ENCODE results near the gene EMX2.

The EMX2 gene

DNA sequence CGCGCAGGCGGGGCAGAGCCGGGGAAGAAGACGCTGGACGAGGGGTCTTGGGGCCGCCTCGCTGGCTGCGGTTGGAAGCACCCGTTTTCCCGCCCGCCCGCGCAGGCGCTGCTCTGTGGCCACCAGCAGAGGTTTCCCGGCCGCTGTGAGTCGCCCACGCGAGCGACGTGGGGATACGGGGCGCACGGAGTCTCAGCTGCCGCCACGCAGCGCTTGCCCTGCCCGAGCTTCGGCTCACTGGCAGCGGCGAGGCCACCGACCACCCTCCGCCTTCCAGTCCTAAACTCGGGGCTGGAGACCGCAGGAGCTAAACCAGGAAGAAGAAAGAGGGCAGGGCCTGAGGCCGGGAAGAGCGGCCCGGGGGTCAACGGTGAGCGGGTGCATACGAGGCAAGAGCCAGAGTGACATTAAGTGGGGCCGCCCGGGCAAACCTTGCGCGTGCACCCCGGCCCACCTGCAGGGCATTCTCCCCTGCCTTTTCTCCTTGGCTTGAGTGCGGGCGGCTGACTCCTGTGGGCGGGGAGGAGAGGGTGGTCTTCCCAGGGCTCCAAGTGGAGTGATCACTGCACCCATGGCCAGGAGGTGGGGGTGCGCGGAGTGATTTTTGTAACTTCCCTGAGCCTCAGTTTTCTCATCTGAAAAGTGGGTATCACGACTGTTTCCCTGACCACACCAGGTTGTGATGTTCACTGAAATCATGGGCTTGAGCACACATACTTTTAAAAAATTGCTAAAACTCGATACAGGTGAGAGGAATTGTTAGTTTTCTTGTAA, 7.1 kb upstream of the EMX2 start:
- H3K4me3 Mint-ChIP-seq: no peak overlapping the region
- no peaks in the 10 kb centered on the region for H3K36me3 Mint-ChIP-seq (ENCODE audit: low read depth)
- DNase-seq (ENCODE audit: low spot score): no peak
- H3K4me1 Mint-ChIP-seq (ENCODE audit: low read depth): no peaks in the 10 kb centered on the region
- peaks cover 85% of the 10 kb centered on the region for H3K27me3 Mint-ChIP-seq (ENCODE audit: low read depth)
- no peak overlapping the region for H3K27ac Mint-ChIP-seq
- H3K9me3 Mint-ChIP-seq: no peaks in the 10 kb centered on the region

DNA sequence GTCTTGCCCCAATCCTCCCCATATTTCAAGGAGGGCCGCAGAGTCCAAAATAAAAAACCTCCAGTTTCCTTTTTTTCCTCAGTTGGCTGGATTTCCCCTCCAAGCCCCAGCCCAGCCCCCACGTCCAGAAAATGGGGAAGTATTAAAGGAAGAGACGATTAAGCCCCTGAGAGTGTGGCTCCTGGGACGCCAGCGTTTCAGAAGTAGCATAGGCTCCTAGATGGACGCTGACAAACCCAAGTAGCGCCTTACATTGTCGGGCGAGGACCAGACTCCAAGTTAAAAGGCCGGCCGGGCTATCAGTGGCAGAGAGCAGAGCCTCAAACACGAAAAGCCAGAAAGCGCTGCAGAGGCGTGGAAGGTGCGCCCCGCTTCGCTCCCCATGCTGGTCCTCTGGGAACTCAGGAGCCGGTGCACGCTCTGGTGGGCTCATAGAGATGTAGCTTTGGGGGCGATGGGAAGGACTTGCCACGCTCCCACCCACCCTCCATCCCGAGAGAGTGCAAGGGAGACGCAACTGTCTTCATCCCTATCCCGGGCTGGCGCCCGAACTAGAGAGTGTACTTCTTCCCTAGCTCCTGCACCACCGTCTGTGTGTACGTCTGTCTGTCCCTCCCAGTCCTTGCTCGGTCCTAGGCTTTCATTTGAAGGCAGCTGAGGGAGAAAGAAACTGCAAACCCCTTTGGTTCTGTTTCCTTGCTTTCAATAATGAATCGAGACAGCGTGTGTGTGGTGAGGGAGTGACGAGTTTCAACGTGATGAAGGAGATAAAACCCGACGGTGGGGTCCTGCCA, 6.3 kb upstream of the EMX2 start:
- no peak for DNase-seq (ENCODE audit: low spot score)
- Mint-ChIP-seq H3K27me3 (ENCODE audit: low read depth) (peaks cover 85% of the 10 kb centered on the region), H3K4me3 (no peak overlapping the region), H3K4me1 (ENCODE audit: low read depth) (no peaks in the 10 kb centered on the region), H3K27ac (no peak overlapping the region), H3K36me3 (ENCODE audit: low read depth) (no peaks in the 10 kb centered on the region), H3K9me3 (no peaks in the 10 kb centered on the region)

DNA sequence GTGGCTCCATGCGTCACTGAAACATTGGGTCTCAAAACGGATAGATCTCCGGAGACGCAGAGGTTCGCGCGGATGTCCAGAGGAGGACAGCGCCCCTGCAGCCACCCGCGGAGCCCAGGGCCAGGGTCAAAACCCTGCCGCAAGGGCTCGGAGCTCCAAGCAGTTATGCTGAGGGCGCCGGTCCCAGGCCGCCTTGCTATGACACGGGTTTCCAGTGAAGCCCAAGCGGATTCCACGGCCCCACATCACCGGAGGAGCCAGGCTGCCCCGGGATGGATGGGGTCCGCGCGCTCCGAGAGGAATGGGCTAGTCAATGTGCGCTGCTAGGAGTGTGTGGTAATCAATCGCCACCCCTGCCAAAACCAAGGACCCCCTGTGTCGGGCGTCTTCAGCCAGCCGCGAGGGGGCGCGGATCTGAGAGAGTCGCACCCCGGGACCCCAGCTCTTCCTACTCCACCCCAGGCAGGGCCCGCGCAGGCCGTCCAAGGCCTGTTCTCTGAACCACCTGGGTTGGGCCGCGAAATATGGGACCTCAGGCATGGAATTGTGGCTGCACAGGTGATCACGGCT, 5.6 kb upstream of the EMX2 start:
- Mint-ChIP-seq H3K9me3 (no peaks in the 10 kb centered on the region), H3K4me3 (no peak overlapping the region), H3K36me3 (ENCODE audit: low read depth) (no peaks in the 10 kb centered on the region), H3K27ac (no peak overlapping the region), H3K4me1 (ENCODE audit: low read depth) (no peaks in the 10 kb centered on the region), H3K27me3 (ENCODE audit: low read depth) (peaks cover 83% of the 10 kb centered on the region)
- no peak for DNase-seq (ENCODE audit: low spot score)

DNA sequence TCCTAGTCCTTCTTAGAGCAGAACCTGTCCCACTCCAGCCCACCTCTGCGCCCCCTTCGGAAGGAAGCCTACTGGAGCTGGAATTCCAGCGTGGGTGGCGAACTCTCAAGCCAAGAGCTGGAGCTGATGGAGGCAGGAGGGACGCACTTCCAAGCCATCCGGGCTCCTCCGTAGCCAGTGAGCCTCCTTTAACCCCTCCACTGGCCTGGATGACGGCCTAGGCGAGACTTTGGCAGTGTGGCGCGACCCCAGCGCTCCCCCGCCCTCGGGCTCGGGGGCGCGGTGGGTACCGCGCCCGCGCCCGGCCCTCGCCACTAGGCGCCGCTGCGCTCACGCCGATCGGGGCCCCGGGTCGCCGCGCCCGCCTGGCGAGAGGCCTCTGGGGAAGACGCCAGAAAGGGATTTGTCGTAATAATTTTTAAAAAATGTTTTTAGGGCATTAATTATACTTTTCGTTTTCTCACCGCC, 5.1 kb upstream of the EMX2 start:
- peaks cover 82% of the 10 kb centered on the region for H3K27me3 Mint-ChIP-seq (ENCODE audit: low read depth)
- no peak overlapping the region for H3K4me3 Mint-ChIP-seq

DNA sequence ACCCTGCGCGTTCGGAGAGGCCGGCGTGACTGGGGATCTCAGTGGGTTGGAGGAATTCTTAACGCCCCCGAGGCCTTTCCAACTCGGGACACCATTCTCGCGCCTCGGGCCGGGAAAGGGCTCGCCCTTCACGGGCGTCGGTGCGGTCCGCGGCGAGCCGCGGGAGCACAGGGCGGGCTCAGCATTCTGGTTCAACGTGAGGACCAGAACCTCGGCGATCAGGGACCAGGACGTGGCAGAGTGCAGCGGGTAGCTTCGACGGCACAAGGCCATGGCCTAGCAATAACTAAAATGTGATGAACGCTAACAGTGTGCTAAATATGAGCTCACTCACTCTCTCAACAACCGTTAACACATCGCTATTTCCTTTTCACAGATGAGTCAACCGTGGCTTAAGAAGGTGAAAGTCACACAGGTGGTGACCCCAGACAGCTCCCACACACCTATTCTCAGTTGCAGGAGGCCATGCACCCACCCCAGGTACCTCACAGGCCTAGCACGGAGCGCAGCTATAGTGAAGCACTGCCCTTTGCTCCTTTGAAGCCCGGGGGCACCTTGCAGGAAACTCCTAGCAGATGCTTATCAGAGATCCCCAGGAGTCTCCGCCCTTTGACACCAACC, 4.5 kb upstream of the EMX2 start:
- H3K4me3 Mint-ChIP-seq: no peak overlapping the region
- H3K9me3 Mint-ChIP-seq: no peaks in the 10 kb centered on the region
- DNase-seq (ENCODE audit: low spot score): no peak
- H3K36me3 Mint-ChIP-seq (ENCODE audit: low read depth): no peaks in the 10 kb centered on the region
- no peak overlapping the region for H3K27ac Mint-ChIP-seq
- H3K4me1 Mint-ChIP-seq (ENCODE audit: low read depth): no peaks in the 10 kb centered on the region
- H3K27me3 Mint-ChIP-seq (ENCODE audit: low read depth): peaks cover 81% of the 10 kb centered on the region

More for the DNA sequence above, 5.1 kb upstream of the EMX2 start:
- Mint-ChIP-seq H3K36me3 (ENCODE audit: low read depth) (no peaks in the 10 kb centered on the region), H3K4me1 (ENCODE audit: low read depth) (no peaks in the 10 kb centered on the region), H3K9me3 (no peaks in the 10 kb centered on the region), H3K27ac (no peak overlapping the region)
- no peak for DNase-seq (ENCODE audit: low spot score)

DNA sequence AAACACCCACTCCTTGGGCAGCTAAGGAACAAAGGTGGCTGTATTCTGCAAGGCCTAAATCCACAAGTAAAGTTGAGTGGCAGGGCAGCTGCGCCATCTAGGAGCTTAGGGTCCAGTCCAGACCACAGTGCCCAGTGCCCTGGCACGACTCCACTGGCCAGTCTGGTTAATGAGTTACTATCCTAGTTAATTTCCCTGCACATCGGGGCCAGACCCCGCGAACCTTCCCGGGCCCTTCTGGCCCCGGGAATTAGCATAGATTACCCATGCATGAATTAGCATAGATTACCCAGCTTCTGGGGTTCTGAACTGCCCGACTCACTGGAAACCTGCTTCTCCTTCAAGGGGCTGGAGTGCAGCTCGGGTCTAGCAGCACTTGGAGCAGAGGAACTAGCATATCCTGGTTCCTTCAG, 3.2 kb upstream of the EMX2 start:
- Mint-ChIP-seq H3K27ac (no peak overlapping the region), H3K9me3 (no peaks in the 10 kb centered on the region), H3K27me3 (ENCODE audit: low read depth) (peaks cover 80% of the 10 kb centered on the region), H3K4me1 (ENCODE audit: low read depth) (peaks cover 1% of the 10 kb centered on the region), H3K4me3 (no peak overlapping the region), H3K36me3 (ENCODE audit: low read depth) (peaks cover 3% of the 10 kb centered on the region)
- no peak for DNase-seq (ENCODE audit: low spot score)

DNA sequence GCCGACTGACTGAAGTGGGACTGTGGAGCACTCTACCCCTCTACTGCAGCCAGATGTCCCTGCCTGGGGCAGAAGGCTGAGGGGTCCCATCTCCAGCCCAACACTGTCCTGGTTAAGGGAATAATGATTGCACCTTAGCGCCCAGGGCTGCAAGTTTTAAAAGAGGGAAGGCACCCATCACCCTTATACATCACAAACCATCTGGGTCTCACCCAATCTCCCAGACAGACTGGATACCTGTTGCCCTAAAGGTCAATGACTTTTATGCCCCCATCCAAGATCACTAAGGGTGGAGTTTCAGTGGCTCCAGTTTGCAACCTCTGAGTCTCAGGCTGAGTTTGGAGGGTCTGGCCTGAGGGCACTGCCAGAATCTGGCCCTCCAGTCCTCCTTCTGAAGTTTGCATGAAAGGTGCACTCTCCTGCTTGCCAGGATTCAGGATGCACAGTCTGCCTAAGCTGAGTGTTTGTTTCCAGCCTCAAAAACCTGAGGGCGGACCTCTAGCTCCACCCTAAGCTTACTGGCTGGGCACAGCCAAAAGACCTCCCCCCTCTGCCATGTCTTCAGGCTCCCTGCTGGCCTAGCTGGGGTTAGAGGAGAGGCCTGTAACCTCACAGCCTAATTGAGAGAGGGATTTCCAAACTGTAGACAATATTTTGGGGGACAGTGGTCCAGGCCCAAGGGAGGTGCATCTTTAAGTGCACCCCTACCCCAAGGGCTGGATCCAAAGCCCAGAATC, 2.5 kb upstream of the EMX2 start:
- peaks cover 85% of the 10 kb centered on the region for H3K27me3 Mint-ChIP-seq (ENCODE audit: low read depth)
- H3K36me3 Mint-ChIP-seq (ENCODE audit: low read depth): peaks cover 4% of the 10 kb centered on the region

DNA sequence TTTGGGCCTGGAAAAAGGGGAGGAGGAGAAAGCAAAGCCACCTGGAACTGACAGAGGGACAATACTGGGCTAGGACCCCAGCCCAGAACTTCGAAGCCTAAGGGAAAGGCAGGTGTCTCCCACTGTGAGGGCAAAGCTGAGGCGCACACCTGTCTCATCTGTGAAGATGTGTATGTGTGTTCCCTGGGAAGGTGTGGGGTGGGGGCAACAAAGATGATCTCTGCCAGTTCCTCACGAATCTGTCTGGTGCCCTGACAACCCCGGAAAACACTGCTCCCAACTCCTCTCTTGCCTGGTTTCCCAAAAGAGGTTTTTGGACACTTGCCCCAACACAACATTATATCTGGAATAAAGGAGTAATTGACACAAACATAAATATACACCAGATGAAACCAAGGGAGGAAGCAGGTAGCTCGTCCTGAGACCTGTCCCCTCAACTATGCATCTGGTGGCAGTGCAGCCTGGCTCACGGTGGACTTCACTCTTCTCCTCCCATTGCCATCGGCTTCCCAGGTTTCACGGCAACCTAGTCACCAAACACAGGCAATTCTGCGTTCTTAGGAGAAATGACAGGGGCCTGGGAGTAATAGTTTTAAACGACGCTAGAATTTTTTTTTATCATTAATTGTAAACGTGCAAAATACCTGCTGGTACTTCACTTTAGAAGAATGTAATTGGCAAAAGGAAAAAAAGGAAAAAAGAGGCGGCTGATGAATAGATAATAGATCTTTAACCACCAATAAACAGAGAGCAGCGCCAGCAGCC, 1.7 kb upstream of the EMX2 start:
- Mint-ChIP-seq H3K27me3 (ENCODE audit: low read depth) (peaks cover 82% of the 10 kb centered on the region), H3K4me3 (no peak overlapping the region), H3K9me3 (no peaks in the 10 kb centered on the region), H3K27ac (peak overlapping the region; percentile 60), H3K36me3 (ENCODE audit: low read depth) (peaks cover 4% of the 10 kb centered on the region), H3K4me1 (ENCODE audit: low read depth) (peaks cover 4% of the 10 kb centered on the region)
- no peak for DNase-seq (ENCODE audit: low spot score)

More for the DNA sequence above, 2.5 kb upstream of the EMX2 start:
- Mint-ChIP-seq H3K4me1 (ENCODE audit: low read depth) (peaks cover 4% of the 10 kb centered on the region), H3K4me3 (no peak overlapping the region), H3K27ac (no peak overlapping the region), H3K9me3 (no peaks in the 10 kb centered on the region)
- DNase-seq (ENCODE audit: low spot score): no peak

DNA sequence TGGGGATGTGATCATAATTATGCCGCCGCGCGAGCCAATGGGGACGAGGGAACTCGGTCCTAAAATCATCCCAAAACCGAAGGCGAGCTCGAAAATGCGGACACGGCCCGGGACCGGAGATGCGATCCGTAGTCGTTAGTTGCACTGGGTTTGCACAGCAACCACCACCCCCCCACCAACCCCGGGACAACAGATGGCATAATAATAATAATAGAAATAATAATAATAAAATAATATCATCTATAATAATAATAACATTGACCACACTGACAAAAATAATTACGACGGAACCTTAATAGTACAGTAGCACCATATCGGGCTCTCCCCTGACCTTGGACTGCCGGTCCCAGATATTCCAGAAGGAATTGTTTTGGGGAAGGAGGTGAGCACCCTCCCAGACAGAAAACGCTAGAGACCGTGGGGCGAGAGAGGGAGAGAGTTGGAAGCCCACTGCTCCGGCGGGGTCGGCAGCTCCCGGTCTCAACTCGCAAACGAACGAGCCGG, 1.1 kb upstream of the EMX2 start:
- peaks cover 4% of the 10 kb centered on the region for H3K4me1 Mint-ChIP-seq (ENCODE audit: low read depth)
- peaks cover 6% of the 10 kb centered on the region for H3K36me3 Mint-ChIP-seq (ENCODE audit: low read depth)
- H3K9me3 Mint-ChIP-seq: no peaks in the 10 kb centered on the region
- peak overlapping the region; percentile 46 for H3K4me3 Mint-ChIP-seq
- H3K27me3 Mint-ChIP-seq (ENCODE audit: low read depth): peaks cover 82% of the 10 kb centered on the region
- peak overlapping the region; percentile 59 for H3K27ac Mint-ChIP-seq
- no peak for DNase-seq (ENCODE audit: low spot score)

DNA sequence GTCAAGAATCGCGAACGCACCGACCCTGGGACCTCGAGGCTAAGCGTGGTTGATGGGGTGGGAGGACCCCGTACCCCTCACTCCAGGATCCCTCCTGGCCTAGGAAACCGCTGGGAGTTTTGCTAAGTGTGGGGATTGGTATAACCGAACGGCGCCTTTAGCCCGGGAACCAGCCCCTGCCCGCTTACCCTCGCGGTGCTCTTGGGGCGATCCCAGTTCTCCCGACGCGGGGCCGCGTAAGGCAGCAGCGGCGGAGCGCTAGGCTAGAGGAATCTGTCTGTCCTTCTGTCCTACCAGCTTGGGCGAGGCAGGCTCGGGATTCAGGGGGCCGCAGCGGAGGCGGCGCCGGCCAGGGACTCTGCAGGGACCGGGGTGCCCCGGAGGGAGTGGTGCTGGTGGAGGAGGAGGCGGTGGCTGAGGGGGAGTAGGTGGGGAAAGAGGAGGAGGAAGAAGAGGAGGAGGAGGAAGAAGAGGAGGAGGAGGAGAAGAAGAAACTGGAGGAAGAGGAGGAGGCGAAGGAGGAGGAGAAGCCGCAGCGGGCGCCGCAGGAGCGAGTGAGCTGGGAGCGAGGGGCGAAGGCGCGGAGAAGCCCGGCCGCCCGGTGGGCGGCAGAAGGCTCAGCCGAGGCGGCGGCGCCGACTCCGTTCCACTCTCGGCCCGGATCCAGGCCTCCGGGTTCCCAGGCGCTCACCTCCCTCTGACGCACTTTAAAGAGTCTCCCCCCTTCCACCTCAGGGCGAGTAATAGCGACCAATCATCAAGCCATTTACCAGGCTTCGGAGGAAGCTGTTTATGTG, 439 bp upstream of the EMX2 start:
- peak overlapping the region; percentile 59 for H3K27ac Mint-ChIP-seq
- peaks cover 6% of the 10 kb centered on the region for H3K36me3 Mint-ChIP-seq (ENCODE audit: low read depth)
- DNase-seq (ENCODE audit: low spot score): no peak
- H3K27me3 Mint-ChIP-seq (ENCODE audit: low read depth): peaks cover 82% of the 10 kb centered on the region
- no peaks in the 10 kb centered on the region for H3K9me3 Mint-ChIP-seq
- H3K4me1 Mint-ChIP-seq (ENCODE audit: low read depth): peaks cover 4% of the 10 kb centered on the region
- H3K4me3 Mint-ChIP-seq: peak overlapping the region; percentile 29

DNA sequence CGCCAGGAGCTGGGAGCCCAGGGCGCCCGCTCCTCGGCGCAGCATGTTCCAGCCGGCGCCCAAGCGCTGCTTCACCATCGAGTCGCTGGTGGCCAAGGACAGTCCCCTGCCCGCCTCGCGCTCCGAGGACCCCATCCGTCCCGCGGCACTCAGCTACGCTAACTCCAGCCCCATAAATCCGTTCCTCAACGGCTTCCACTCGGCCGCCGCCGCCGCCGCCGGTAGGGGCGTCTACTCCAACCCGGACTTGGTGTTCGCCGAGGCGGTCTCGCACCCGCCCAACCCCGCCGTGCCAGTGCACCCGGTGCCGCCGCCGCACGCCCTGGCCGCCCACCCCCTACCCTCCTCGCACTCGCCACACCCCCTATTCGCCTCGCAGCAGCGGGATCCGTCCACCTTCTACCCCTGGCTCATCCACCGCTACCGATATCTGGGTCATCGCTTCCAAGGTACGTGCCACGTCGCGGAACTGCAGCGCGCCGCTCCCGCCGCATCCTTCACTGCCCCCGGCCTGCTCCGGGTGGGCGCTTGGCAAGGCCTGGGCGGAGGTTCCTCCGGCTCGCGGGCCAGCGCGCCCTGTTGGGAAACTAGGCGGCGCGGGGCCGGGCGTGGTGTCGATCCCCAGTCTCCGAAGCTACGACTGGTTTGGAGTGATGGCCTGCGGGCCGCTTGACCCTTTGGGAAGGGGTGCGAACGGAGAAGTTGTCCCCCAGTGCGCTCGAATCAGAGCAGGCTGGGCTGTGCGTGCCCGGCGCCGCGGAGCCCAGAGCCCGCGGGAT, 868 bp downstream of the EMX2 start:
- H3K4me3 Mint-ChIP-seq: no peak overlapping the region
- DNase-seq (ENCODE audit: low spot score): no peak
- peak overlapping the region; percentile 57 for H3K27ac Mint-ChIP-seq
- peaks cover 6% of the 10 kb centered on the region for H3K36me3 Mint-ChIP-seq (ENCODE audit: low read depth)
- no peaks in the 10 kb centered on the region for H3K9me3 Mint-ChIP-seq
- H3K4me1 Mint-ChIP-seq (ENCODE audit: low read depth): peaks cover 4% of the 10 kb centered on the region
- peaks cover 88% of the 10 kb centered on the region for H3K27me3 Mint-ChIP-seq (ENCODE audit: low read depth)
